Neural cell (in vitro differentiated cells): Measurements from ENCODE around the gene REG1A. TPM values are rescaled to one million over a fixed set of nuclear protein-coding genes. Genes with fewer than 3 reads are reported as not detected.

Experiments
- H2AFZ ChIP-seq: fragments of 200-600, 300-800 bp; sonication (generic), shearing (Covaris generic); 2 replicates; pipeline ENCODE4 v1.6.0; 2014; ENCODE audit warnings: low read depth, mild to moderate bottlenecking, antibody characterized with exemption, low read length, moderate library complexity
- H3F3A ChIP-seq: fragments of 200-600 bp; shearing (Covaris generic); 2 replicates; pipeline ENCODE4 v1.6.1; 2016; ENCODE audit warnings: mild to moderate bottlenecking, moderate library complexity, mixed read lengths, antibody characterized with exemption, low read length; ENCODE audit not compliant: insufficient read depth, poor library complexity, severe bottlenecking
- H3K27ac ChIP-seq: fragments of 200-600, 300-800 bp; sonication (generic), shearing (Covaris generic); 2 replicates; pipeline ENCODE4 v1.5.1; 2014; ENCODE audit warnings: mild to moderate bottlenecking, low read length, moderate library complexity
- H3K27me3 ChIP-seq: fragments of 300-800, 200-600 bp; sonication (generic), shearing (Covaris generic); 2 replicates; pipeline ENCODE4 v1.6.0; 2014; ENCODE audit warnings: mild to moderate bottlenecking, low read depth, low read length, moderate library complexity; ENCODE audit not compliant: insufficient read depth
- H3K36me3 ChIP-seq: fragments of 300-800, 200-600 bp; sonication (generic), shearing (Covaris generic); 2 replicates; pipeline ENCODE4 v1.5.1; 2014; ENCODE audit warnings: mild to moderate bottlenecking, antibody characterized with exemption, low read length, moderate library complexity; ENCODE audit not compliant: insufficient read depth
- H3K4me2 ChIP-seq: fragments of 300-800, 200-600 bp; sonication (generic), shearing (Covaris generic); 2 replicates; pipeline ENCODE4 v1.6.0; 2014; ENCODE audit warnings: mild to moderate bottlenecking, low read length
- H3K4me3 ChIP-seq: fragments of 300-800, 200-600 bp; sonication (generic), shearing (Covaris generic); 2 replicates; pipeline ENCODE4 v1.5.1; 2014; ENCODE audit warnings: mild to moderate bottlenecking, low read length, moderate library complexity
- H3K79me2 ChIP-seq: fragments of 200-600 bp; shearing (Covaris generic); replicated peaks from 2 replicates; pipeline ENCODE4 v1.6.0; 2014; ENCODE audit warnings: mild to moderate bottlenecking, low read length, moderate library complexity; ENCODE audit not compliant: insufficient read depth
- H3K9ac ChIP-seq: fragments of 300-800, 200-600 bp; sonication (generic), shearing (Covaris generic); 2 replicates; pipeline ENCODE4 v1.6.1; 2016; ENCODE audit warnings: mild to moderate bottlenecking, low read length, mixed read lengths
- H3K9me2 ChIP-seq: fragments of 200-600 bp; shearing (Covaris generic); 2 replicates; pipeline ENCODE4 v1.6.1; 2016; ENCODE audit warnings: mild to moderate bottlenecking, low read length, mixed read lengths; ENCODE audit not compliant: insufficient read depth
- H3K9me3 ChIP-seq: fragments of 200-600, 300-800 bp; sonication (generic), shearing (Covaris generic); 2 replicates; pipeline ENCODE4 v1.6.1; 2016; ENCODE audit warnings: mild to moderate bottlenecking, mixed run types, low read length, moderate library complexity, mixed read lengths
- H4K20me1 ChIP-seq: fragments of 200-600 bp; shearing (Covaris generic); 2 replicates; pipeline ENCODE4 v1.6.1; 2016; ENCODE audit warnings: mild to moderate bottlenecking, mixed run types; ENCODE audit not compliant: insufficient read depth
- EP300 ChIP-seq: fragments of 450-650 bp; conservative IDR thresholded peaks from 2 replicates; pipeline ENCODE4 v1.6.1; 2014; ENCODE audit warnings: antibody characterized with exemption, mild to moderate bottlenecking, moderate library complexity; ENCODE audit not compliant: poor library complexity, severe bottlenecking
- EZH2 ChIP-seq: fragments of 200-600, 300-800 bp; shearing (Covaris generic), sonication (generic); IDR thresholded peaks from 2 replicates; pipeline ENCODE4 v1.6.1; 2014; ENCODE audit warnings: antibody characterized with exemption, low read length, borderline replicate concordance, mild to moderate bottlenecking; ENCODE audit not compliant: insufficient read depth, poor library complexity, severe bottlenecking
- MXI1 ChIP-seq: fragments of 450-650 bp; conservative IDR thresholded peaks from 2 replicates; pipeline ENCODE4 v1.6.1; 2014; ENCODE audit warnings: antibody characterized with exemption, mild to moderate bottlenecking; ENCODE audit not compliant: poor library complexity, severe bottlenecking
- POLR2AphosphoS5 ChIP-seq: IDR thresholded peaks from 2 replicates; pipeline ENCODE4 v1.6.1; 2012
- RAD21 ChIP-seq: fragments of 450-650 bp; conservative IDR thresholded peaks from 2 replicates; pipeline ENCODE4 v1.6.1; 2014; ENCODE audit warnings: antibody characterized with exemption, mild to moderate bottlenecking, moderate library complexity
- SMC3 ChIP-seq: fragments of 450-650 bp; conservative IDR thresholded peaks from 2 replicates; pipeline ENCODE4 v1.6.1; 2014; ENCODE audit warnings: antibody characterized with exemption, mild to moderate bottlenecking, moderate library complexity; ENCODE audit not compliant: poor library complexity
- TAF1 ChIP-seq: IDR thresholded peaks from 2 replicates; pipeline ENCODE4 v1.6.1; 2012; ENCODE audit warnings: low read depth
- polyA plus RNA-seq: library from polyadenylated mRNA; depleted of rRNA; stranded (reverse); fragments of >200 nt; gene quantifications from 2 replicates; pipeline ENCODE4 v1.2.3, GENCODE V29; 2014
- TF ChIP-seq, protein P1 (sequence below): IDR thresholded peaks from 2 replicates; pipeline ENCODE4 v1.6.1; 2012; ENCODE audit warnings: borderline replicate concordance
- TF ChIP-seq, protein P2 (sequence below): fragments of 450-650 bp; IDR thresholded peaks from 2 replicates; pipeline ENCODE4 v1.5.1; 2014; ENCODE audit warnings: antibody characterized with exemption, mild to moderate bottlenecking, moderate library complexity; ENCODE audit not compliant: poor library complexity, severe bottlenecking

Gene REG1A
- polyA plus RNA-seq, 1 donor from 2014 or later = not detected

DNA sequence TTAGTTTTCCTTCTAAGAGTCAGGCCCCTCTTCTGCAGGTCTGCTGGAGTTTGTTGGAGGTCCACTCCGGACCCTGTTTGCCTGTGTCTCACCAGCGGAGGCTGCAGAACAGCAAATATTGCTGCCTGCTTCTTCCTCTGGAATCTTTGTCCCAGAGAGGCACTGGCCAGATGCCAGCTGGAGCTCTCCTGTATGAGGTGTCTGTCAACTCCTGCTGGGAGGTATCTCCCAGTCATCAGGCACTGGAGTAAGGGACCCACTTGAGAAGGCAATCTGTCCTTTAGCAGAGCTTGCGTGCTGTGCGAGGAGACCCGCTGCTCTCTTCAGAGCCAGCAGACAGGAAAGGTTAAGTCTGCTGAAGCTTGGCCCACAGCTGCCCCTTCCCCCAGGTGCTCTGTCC lies 37.3 kb upstream of the REG1A start:
- H3K79me2 ChIP-seq = no peaks in the 10 kb centered on the region
- TF ChIP-seq EZH2 (no peak), RAD21 (no peak), SMC3 (no peak), MXI1 (no peak)
- no peaks in the 10 kb centered on the region for H3K9me3 ChIP-seq
- no peak overlapping the region for H2AFZ ChIP-seq
- H3K9me2 ChIP-seq = no peaks in the 10 kb centered on the region
- no peaks in the 10 kb centered on the region for H4K20me1 ChIP-seq
- no peak overlapping the region for H3K4me2 ChIP-seq
- H3K4me3 ChIP-seq = no peak overlapping the region
- H3K27me3 ChIP-seq = no peaks in the 10 kb centered on the region
- H3F3A ChIP-seq = no peaks in the 10 kb centered on the region
- no peak overlapping the region for H3K27ac ChIP-seq
- H3K9ac ChIP-seq = no peak overlapping the region
- no peaks in the 10 kb centered on the region for H3K36me3 ChIP-seq

DNA sequence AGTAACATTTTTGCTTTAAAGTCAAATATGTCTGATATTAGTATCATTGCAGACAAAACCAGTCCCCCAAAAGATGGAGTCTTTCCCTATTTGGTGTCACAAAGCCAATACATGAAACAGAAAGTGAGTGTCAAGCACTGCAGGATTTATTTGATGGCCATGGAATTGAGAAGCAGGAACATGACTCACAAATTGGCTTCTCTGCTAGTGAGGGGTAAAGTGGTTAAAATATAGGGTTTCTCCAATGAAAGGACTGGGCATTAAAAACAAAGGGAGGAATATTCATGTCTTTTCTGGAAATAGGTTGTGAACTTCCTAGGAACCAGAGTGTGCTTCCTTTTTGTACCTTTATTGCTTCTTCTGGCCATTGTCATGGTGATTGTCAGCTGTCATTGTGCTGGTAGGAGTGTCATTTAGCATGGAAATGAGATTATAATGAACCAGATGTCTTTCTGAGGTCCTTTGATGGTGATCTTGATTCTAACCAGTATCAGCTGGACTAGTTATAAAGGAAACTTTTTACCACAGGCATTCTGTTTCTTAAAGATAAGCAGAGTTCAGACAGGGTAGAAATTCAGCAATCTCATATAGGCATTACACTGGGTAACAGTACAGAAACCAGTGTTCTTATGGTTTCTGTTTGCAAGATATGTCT lies 36.6 kb upstream of the REG1A start:
- TF ChIP-seq POLR2AphosphoS5 = no peak
- TF ChIP-seq, protein P1, sequence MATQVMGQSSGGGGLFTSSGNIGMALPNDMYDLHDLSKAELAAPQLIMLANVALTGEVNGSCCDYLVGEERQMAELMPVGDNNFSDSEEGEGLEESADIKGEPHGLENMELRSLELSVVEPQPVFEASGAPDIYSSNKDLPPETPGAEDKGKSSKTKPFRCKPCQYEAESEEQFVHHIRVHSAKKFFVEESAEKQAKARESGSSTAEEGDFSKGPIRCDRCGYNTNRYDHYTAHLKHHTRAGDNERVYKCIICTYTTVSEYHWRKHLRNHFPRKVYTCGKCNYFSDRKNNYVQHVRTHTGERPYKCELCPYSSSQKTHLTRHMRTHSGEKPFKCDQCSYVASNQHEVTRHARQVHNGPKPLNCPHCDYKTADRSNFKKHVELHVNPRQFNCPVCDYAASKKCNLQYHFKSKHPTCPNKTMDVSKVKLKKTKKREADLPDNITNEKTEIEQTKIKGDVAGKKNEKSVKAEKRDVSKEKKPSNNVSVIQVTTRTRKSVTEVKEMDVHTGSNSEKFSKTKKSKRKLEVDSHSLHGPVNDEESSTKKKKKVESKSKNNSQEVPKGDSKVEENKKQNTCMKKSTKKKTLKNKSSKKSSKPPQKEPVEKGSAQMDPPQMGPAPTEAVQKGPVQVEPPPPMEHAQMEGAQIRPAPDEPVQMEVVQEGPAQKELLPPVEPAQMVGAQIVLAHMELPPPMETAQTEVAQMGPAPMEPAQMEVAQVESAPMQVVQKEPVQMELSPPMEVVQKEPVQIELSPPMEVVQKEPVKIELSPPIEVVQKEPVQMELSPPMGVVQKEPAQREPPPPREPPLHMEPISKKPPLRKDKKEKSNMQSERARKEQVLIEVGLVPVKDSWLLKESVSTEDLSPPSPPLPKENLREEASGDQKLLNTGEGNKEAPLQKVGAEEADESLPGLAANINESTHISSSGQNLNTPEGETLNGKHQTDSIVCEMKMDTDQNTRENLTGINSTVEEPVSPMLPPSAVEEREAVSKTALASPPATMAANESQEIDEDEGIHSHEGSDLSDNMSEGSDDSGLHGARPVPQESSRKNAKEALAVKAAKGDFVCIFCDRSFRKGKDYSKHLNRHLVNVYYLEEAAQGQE = no peak
- TF ChIP-seq MXI1 = no peak
- TF ChIP-seq SMC3 = no peak
- no peak for TF ChIP-seq RAD21
- TF ChIP-seq, protein P2, sequence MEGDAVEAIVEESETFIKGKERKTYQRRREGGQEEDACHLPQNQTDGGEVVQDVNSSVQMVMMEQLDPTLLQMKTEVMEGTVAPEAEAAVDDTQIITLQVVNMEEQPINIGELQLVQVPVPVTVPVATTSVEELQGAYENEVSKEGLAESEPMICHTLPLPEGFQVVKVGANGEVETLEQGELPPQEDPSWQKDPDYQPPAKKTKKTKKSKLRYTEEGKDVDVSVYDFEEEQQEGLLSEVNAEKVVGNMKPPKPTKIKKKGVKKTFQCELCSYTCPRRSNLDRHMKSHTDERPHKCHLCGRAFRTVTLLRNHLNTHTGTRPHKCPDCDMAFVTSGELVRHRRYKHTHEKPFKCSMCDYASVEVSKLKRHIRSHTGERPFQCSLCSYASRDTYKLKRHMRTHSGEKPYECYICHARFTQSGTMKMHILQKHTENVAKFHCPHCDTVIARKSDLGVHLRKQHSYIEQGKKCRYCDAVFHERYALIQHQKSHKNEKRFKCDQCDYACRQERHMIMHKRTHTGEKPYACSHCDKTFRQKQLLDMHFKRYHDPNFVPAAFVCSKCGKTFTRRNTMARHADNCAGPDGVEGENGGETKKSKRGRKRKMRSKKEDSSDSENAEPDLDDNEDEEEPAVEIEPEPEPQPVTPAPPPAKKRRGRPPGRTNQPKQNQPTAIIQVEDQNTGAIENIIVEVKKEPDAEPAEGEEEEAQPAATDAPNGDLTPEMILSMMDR = no peak
- no peak for TF ChIP-seq EP300
- no peak for TF ChIP-seq EZH2
- no peak for TF ChIP-seq TAF1
- Histone ChIP-seq H4K20me1 (no peaks in the 10 kb centered on the region), H3K9me3 (no peaks in the 10 kb centered on the region), H3K27me3 (no peaks in the 10 kb centered on the region), H3K27ac (no peak overlapping the region), H3K4me3 (no peak overlapping the region), H2AFZ (no peak overlapping the region), H3K9me2 (no peaks in the 10 kb centered on the region), H3K9ac (no peak overlapping the region), H3K4me2 (no peak overlapping the region), H3K79me2 (no peaks in the 10 kb centered on the region), H3F3A (no peaks in the 10 kb centered on the region), H3K36me3 (no peaks in the 10 kb centered on the region)
